ENCODE measurements around the gene TMTC1. TPM values are rescaled to one million over a fixed set of nuclear protein-coding genes. Genes with fewer than 3 reads are reported as not detected.

TMTC1 gene
- total and polyA plus RNA-seq, 9 donors = 22.5 to 38.1 (median 33.7) TPM

DNA sequence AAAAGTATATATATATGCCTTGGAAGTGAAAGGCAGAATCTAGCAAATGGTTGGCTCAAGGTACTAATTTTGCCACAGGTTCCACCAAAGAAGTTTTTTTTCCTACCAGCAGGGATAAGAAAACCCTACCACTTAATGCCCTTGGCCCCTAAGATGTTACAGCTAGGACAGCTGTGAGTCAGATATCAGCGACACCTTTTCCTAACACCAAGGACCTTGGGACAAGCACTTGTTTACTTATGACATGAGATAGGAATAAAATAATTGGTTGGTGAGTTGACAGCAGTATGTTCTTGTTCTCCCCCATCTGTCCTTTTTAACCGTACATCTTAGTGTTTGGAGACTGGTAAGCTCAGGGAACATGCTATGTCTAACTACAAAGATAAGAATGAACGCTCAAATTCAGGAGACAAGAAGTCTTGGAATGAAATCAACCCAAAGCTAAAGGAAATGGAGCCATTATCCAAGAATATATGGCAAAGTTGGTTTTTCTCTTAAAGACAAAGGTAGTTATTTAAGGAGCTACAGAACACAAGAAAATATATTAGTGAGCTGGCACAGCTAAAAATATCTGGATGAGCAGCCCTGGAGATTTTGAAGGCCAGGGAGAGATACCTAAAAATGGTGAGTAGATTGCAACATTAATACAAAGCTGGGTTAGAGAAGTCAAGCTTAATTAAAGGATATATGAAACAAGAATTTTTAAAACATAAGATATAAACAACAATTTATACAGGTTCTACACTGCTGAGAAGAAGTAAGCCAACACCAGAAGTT lies 126.8 kb downstream of the TMTC1 start:
- no CpG with 5 or more reads among the region's 3 CpGs for WGBS (ENCODE audit: insufficient coverage)
- Histone ChIP-seq H3K9me3 (replicated peaks; ENCODE audit: control insufficient read depth, low read depth, low read length) (no peaks in the 10 kb centered on the region), H3K27me3 (ENCODE audit: control insufficient read depth, insufficient read depth, low read length) (no peaks in the 10 kb centered on the region), H3K36me3 (ENCODE audit: control insufficient read depth, insufficient read depth, low read length) (peaks cover 10% of the 10 kb centered on the region), H3K4me1 (ENCODE audit: control insufficient read depth, insufficient read depth, low read length) (peaks cover 2% of the 10 kb centered on the region), H3K27ac (ENCODE audit: low read length) (no peak overlapping the region), H3K4me3 (ENCODE audit: low read length) (no peak overlapping the region)
- no peak for DNase-seq

DNA sequence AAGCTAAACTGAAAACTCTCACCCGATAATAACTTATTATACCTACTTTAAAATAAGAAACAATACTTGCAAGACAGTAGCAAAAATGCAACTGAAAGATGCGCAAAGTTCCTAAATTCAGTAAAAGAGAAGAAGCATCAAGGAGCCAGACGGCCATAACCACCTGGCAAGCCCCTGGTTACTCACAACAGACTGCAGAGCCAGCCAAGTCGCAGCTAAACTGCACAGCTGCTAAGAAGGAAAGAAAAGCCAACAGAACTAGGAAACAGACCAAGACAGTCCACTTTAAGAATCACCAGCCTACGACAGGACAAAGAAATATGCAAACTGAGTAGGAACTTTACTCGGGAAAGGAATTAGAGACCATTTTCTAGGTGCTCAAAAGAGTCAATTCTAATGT lies 127.9 kb downstream of the TMTC1 start:
- Histone ChIP-seq H3K27me3 (ENCODE audit: control insufficient read depth, insufficient read depth, low read length) (no peaks in the 10 kb centered on the region), H3K4me3 (ENCODE audit: low read length) (no peak overlapping the region), H3K9me3 (replicated peaks; ENCODE audit: control insufficient read depth, low read depth, low read length) (no peaks in the 10 kb centered on the region), H3K4me1 (ENCODE audit: control insufficient read depth, insufficient read depth, low read length) (peaks cover 2% of the 10 kb centered on the region), H3K27ac (ENCODE audit: low read length) (no peak overlapping the region), H3K36me3 (ENCODE audit: control insufficient read depth, insufficient read depth, low read length) (peaks cover 11% of the 10 kb centered on the region)
- peak; percentile 70 for DNase-seq
- 38% methylated on average over 2 of the region's 6 CpGs for WGBS (ENCODE audit: insufficient coverage)

DNA sequence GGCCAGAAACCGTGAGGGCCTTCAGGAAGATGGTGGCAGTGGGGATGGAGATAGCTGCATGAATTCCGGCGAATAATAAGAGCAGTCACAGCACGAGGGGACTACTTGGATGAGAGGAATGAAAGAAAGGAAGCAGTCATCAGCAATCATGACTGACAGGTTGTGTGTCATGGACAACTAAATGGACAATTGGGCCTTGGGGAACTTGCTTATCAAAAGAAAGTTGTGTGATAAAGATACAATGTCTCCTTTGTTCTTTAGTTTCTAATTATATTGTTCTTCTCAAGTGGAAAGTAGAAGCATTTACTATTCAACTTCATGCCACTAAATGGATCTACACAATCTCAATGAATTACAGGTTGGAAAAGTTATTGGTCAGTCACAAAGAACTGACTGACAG lies 130.5 kb downstream of the TMTC1 start:
- no peaks in the 10 kb centered on the region for H3K9me3 ChIP-seq (replicated peaks; ENCODE audit: control insufficient read depth, low read depth, low read length)
- WGBS (ENCODE audit: insufficient coverage) = 96% methylated on average over 4 of the region's 4 CpGs
- no peak overlapping the region for H3K27ac ChIP-seq (ENCODE audit: low read length)
- no peak overlapping the region for H3K4me3 ChIP-seq (ENCODE audit: low read length)
- H3K27me3 ChIP-seq (ENCODE audit: control insufficient read depth, insufficient read depth, low read length) = no peaks in the 10 kb centered on the region
- H3K4me1 ChIP-seq (ENCODE audit: control insufficient read depth, insufficient read depth, low read length) = peaks cover 2% of the 10 kb centered on the region
- no peak for DNase-seq
- H3K36me3 ChIP-seq (ENCODE audit: control insufficient read depth, insufficient read depth, low read length) = peaks cover 7% of the 10 kb centered on the region

DNA sequence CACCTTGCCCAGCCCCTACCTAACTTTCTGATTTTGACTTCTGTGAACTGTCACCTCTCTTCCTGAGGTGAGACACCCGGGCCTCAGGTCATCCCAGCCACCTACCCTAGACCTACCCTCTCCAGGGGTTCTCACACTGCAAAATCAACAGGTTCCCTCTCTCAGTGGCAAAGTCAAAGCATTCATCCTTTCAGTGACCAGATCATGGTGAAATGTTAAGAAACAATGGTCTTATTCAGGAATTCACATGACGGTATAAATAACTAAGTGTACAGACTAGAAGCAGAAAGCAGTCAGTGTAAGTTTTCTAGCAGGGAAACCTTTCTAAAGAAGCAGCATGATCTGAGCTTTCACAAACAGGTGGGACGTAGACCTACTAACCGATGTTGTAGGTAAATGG lies 133.4 kb downstream of the TMTC1 start:
- no peaks in the 10 kb centered on the region for H3K4me1 ChIP-seq (ENCODE audit: control insufficient read depth, insufficient read depth, low read length)

DNA sequence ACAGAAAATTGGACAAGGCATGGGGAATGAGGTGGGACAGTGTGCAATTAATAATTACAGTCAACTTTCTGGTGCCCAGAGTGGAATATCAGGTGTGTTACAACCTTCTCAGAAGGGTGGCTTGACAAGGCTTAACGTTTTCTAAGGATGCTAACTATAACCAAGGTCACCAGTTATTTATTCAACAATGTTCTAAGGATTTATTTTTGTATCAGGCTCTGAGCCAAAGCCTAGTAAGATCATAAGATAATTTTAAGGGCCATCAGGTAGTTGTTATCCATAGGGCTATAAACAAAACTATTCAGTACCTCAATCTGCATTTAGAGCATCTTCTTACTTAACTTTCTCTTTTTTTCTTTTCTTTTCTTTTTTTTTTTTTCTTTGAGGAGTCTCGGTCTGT lies 134.0 kb downstream of the TMTC1 start:
- Histone ChIP-seq H3K4me1 (ENCODE audit: control insufficient read depth, insufficient read depth, low read length) (no peaks in the 10 kb centered on the region), H3K4me3 (ENCODE audit: low read length) (no peak overlapping the region), H3K9me3 (replicated peaks; ENCODE audit: control insufficient read depth, low read depth, low read length) (no peaks in the 10 kb centered on the region), H3K27ac (ENCODE audit: low read length) (no peak overlapping the region), H3K27me3 (ENCODE audit: control insufficient read depth, insufficient read depth, low read length) (no peaks in the 10 kb centered on the region), H3K36me3 (ENCODE audit: control insufficient read depth, insufficient read depth, low read length) (peaks cover 7% of the 10 kb centered on the region)
- WGBS (ENCODE audit: insufficient coverage) = no CpG with 5 or more reads among the region's 2 CpGs
- DNase-seq = no peak

More for the DNA sequence above, 133.4 kb downstream of the TMTC1 start:
- H3K36me3 ChIP-seq (ENCODE audit: control insufficient read depth, insufficient read depth, low read length) = peaks cover 7% of the 10 kb centered on the region
- 96% methylated on average over 3 of the region's 4 CpGs for WGBS (ENCODE audit: insufficient coverage)
- no peak overlapping the region for H3K27ac ChIP-seq (ENCODE audit: low read length)
- no peak overlapping the region for H3K4me3 ChIP-seq (ENCODE audit: low read length)
- no peaks in the 10 kb centered on the region for H3K9me3 ChIP-seq (replicated peaks; ENCODE audit: control insufficient read depth, low read depth, low read length)
- no peak for DNase-seq
- no peaks in the 10 kb centered on the region for H3K27me3 ChIP-seq (ENCODE audit: control insufficient read depth, insufficient read depth, low read length)

DNA sequence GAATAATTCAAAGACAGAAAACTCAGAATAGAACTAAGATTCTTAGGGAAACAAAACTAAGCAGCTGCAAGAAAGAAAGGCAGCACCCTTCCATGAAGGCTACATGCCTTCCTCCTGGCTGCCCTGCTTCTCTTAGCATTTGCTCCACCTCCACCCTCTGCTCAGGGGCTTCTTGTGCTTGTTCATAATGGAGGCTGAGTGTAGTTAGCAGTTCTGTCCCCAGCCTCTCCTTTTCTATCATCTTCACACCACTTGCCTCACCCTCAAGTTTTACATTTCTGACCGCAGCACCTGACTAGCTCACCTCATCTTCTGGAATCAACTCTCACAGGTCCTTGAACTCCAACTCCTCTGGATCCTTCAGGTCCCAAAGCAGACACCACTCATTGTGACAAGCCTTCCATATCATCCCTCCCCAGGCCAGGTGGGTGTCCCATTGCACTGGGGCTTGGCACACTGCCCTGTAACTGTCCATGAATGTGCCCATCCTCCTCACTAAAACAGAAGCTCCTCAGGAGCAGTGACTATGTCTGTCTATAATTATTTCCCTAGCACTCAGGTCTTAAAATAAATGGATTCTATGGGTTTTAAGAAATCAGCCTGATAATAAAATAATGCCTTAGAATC lies 139.1 kb downstream of the TMTC1 start:
- H3K9me3 ChIP-seq (replicated peaks; ENCODE audit: control insufficient read depth, low read depth, low read length) = no peaks in the 10 kb centered on the region
- no peak overlapping the region for H3K27ac ChIP-seq (ENCODE audit: low read length)
- H3K36me3 ChIP-seq (ENCODE audit: control insufficient read depth, insufficient read depth, low read length) = no peaks in the 10 kb centered on the region
- no peak overlapping the region for H3K4me3 ChIP-seq (ENCODE audit: low read length)
- H3K4me1 ChIP-seq (ENCODE audit: control insufficient read depth, insufficient read depth, low read length) = peaks cover 2% of the 10 kb centered on the region
- WGBS (ENCODE audit: insufficient coverage) = 100% methylated on average over 1 of the region's 1 CpG
- no peaks in the 10 kb centered on the region for H3K27me3 ChIP-seq (ENCODE audit: control insufficient read depth, insufficient read depth, low read length)
- no peak for DNase-seq

DNA sequence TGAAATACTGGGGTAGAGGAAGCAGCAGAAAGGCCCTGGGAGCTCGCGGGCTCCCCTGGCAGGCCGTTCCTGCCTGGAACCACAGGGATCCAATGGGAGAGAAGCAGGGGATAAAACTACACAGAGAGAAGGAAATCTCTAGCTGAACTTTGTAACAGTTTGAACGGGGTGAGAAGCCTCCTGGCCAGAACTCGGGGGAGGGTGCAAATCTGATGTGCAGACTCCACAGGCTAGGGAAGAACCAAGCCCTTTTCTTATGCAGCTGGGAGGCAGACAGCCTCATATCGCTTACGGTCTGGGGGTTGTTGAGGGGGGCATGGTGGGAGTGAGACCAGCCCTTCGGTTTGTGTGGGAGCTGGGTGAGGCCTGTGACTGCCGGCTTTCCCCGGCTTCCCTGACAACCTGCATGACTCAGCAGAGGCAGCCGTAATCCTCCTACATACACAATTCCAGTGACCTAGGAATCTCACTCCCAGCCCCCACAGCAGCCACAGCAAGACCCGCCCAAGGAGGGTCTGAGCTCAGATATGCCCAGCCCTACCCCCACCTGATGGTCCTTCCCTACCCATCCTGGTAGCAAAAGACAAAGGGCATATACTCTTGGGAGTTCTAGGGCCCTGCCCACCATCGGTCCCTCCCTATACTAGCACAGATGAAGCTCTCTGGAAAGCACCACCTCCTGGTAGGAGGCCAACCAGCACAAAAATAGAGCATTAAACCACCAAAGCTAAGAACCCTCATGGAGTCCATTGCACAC lies 143.0 kb downstream of the TMTC1 start:
- no peak overlapping the region for H3K4me3 ChIP-seq (ENCODE audit: low read length)

DNA sequence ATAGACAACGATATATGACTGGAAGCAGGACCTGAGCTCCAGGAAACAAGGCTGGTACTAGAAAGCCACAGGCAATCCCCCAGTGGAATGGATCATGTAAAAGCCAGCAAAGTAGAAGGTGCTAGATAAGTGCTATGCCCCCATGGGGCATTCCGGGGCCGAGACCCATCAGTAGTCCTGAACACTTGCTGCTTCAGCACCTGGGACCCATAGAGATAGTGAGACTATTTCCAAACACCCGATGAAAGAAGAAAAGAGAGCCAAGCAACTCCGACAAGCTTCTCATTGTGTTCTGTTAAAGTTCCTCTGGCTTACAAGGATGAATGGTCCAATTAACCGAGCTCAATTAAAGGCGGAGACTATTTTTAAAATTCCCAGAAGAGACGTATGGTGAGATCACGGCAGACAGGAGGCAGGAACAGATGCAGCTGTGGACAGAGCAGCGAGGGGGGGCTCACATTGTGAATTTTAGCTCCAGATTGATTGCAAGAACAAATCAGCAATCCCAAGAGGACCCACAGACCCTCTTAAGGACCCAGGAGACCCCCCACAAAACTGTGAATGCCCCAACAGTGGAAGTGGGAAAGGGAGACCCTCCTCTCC lies 143.7 kb downstream of the TMTC1 start:
- Histone ChIP-seq H3K4me1 (ENCODE audit: control insufficient read depth, insufficient read depth, low read length) (peaks cover 11% of the 10 kb centered on the region), H3K9me3 (replicated peaks; ENCODE audit: control insufficient read depth, low read depth, low read length) (no peaks in the 10 kb centered on the region), H3K4me3 (ENCODE audit: low read length) (no peak overlapping the region), H3K27me3 (ENCODE audit: control insufficient read depth, insufficient read depth, low read length) (no peaks in the 10 kb centered on the region), H3K27ac (ENCODE audit: low read length) (no peak overlapping the region), H3K36me3 (ENCODE audit: control insufficient read depth, insufficient read depth, low read length) (no peaks in the 10 kb centered on the region)
- DNase-seq = peak; percentile 23
- 76% methylated on average over 8 of the region's 10 CpGs for WGBS (ENCODE audit: insufficient coverage)

More for the DNA sequence above, 143.0 kb downstream of the TMTC1 start:
- H3K27me3 ChIP-seq (ENCODE audit: control insufficient read depth, insufficient read depth, low read length) = no peaks in the 10 kb centered on the region
- H3K36me3 ChIP-seq (ENCODE audit: control insufficient read depth, insufficient read depth, low read length) = no peaks in the 10 kb centered on the region
- peaks cover 11% of the 10 kb centered on the region for H3K4me1 ChIP-seq (ENCODE audit: control insufficient read depth, insufficient read depth, low read length)
- H3K27ac ChIP-seq (ENCODE audit: low read length) = no peak overlapping the region
- H3K9me3 ChIP-seq (replicated peaks; ENCODE audit: control insufficient read depth, low read depth, low read length) = no peaks in the 10 kb centered on the region
- WGBS (ENCODE audit: insufficient coverage) = 60% methylated on average over 9 of the region's 13 CpGs
- peak; percentile 22 for DNase-seq

DNA sequence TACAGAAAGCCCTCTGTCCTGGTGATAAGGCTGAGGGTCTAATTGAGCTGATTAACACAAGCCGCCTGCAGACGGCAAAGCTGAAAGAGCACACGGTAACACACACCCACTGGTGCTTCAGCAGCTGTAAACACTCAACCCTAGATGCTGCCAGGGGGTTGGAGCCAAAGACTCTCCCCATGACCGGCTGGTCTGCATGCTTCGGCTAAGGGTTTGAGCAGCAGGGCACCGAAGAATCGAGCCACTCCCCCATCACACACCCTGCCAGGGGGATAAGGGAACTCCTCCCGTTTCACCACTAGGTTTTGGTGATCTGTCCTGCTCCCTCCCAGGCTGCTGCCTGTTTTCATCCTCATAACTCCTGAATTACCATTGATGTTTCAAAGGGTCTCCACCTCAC lies 145.2 kb downstream of the TMTC1 start:
- Histone ChIP-seq H3K27ac (ENCODE audit: low read length) (no peak overlapping the region), H3K36me3 (ENCODE audit: control insufficient read depth, insufficient read depth, low read length) (no peaks in the 10 kb centered on the region), H3K4me3 (ENCODE audit: low read length) (no peak overlapping the region), H3K27me3 (ENCODE audit: control insufficient read depth, insufficient read depth, low read length) (no peaks in the 10 kb centered on the region), H3K9me3 (replicated peaks; ENCODE audit: control insufficient read depth, low read depth, low read length) (no peaks in the 10 kb centered on the region), H3K4me1 (ENCODE audit: control insufficient read depth, insufficient read depth, low read length) (peaks cover 11% of the 10 kb centered on the region)
- 74% methylated on average over 4 of the region's 8 CpGs for WGBS (ENCODE audit: insufficient coverage)
- DNase-seq = peak; percentile 33

DNA sequence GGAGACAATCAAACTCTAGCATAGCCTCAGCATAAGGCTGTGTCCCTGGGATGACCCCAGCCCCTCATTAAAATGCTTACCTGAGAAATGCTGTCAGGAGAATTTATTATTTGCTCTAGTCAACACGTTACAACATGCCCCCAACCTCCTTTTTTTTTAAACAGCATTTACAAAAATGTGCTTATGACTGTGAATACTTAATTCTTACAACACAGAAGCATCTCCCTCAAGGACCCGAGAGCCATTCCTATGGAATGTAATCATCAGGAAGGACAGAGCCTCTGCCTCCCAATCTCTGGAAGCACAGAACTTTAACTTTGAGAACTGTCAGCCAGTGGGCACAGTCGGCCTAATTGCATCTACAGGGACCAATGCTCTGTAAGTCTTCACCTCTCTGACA lies 149.7 kb downstream of the TMTC1 start:
- H3K9me3 ChIP-seq (replicated peaks; ENCODE audit: control insufficient read depth, low read depth, low read length) = no peaks in the 10 kb centered on the region
- DNase-seq = no peak
- H3K27ac ChIP-seq (ENCODE audit: low read length) = no peak overlapping the region
- H3K27me3 ChIP-seq (ENCODE audit: control insufficient read depth, insufficient read depth, low read length) = no peaks in the 10 kb centered on the region
- no peaks in the 10 kb centered on the region for H3K36me3 ChIP-seq (ENCODE audit: control insufficient read depth, insufficient read depth, low read length)
- WGBS (ENCODE audit: insufficient coverage) = 47% methylated on average over 2 of the region's 3 CpGs
- peaks cover 10% of the 10 kb centered on the region for H3K4me1 ChIP-seq (ENCODE audit: control insufficient read depth, insufficient read depth, low read length)
- no peak overlapping the region for H3K4me3 ChIP-seq (ENCODE audit: low read length)

All from muscle of leg (tissue), 11 donors.